Measurements from ENCODE around the gene LCN10.
"Not testable (repeated sequence)": the region's sequence is repeated elsewhere in the genome, so short reads cannot be mapped to it uniquely, and the experiment has no call there.

LCN10 gene

DNA sequence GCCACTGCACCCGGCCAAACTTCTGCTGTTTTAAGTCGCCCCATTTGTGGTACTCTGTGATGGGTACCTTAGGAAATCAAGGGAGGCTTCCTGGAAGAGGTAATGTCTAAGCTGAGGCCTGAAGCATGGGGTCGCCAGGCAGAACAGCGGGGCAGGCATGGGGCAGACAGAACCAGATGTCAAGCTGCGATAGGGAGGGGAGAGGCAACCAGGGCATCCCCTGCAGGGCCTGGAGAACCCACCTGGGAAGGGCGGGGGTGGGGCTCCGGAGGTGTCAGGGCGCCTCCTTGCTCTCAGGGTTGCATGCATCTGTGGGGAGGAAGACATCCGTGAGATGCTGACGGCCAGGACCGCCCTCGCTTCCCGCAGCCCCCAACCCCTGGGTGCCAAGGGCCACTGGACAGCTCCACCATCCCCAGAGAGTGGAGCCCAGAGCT lies 18.8 kb upstream of the LCN10 start:
- Histone ChIP-seq H3K9me3 (no peaks in the 10 kb centered on the region), H3K36me3 (no peaks in the 10 kb centered on the region), H3K27ac (no peak overlapping the region), H3K4me1 (ENCODE audit: control insufficient read depth in 1 of 2, insufficient read depth in 1 of 2, low read depth in 1 of 2, low read length in 1 of 2) (no peaks in the 10 kb centered on the region), H3K4me3 (ENCODE audit: low read depth in 1 of 2, low read length in 1 of 2) (no peak overlapping the region), H3K27me3 (peaks cover 39% of the 10 kb centered on the region)
- TF ChIP-seq, protein P1, sequence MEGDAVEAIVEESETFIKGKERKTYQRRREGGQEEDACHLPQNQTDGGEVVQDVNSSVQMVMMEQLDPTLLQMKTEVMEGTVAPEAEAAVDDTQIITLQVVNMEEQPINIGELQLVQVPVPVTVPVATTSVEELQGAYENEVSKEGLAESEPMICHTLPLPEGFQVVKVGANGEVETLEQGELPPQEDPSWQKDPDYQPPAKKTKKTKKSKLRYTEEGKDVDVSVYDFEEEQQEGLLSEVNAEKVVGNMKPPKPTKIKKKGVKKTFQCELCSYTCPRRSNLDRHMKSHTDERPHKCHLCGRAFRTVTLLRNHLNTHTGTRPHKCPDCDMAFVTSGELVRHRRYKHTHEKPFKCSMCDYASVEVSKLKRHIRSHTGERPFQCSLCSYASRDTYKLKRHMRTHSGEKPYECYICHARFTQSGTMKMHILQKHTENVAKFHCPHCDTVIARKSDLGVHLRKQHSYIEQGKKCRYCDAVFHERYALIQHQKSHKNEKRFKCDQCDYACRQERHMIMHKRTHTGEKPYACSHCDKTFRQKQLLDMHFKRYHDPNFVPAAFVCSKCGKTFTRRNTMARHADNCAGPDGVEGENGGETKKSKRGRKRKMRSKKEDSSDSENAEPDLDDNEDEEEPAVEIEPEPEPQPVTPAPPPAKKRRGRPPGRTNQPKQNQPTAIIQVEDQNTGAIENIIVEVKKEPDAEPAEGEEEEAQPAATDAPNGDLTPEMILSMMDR (IDR thresholded peaks at IDR 0.05) = no peak

DNA sequence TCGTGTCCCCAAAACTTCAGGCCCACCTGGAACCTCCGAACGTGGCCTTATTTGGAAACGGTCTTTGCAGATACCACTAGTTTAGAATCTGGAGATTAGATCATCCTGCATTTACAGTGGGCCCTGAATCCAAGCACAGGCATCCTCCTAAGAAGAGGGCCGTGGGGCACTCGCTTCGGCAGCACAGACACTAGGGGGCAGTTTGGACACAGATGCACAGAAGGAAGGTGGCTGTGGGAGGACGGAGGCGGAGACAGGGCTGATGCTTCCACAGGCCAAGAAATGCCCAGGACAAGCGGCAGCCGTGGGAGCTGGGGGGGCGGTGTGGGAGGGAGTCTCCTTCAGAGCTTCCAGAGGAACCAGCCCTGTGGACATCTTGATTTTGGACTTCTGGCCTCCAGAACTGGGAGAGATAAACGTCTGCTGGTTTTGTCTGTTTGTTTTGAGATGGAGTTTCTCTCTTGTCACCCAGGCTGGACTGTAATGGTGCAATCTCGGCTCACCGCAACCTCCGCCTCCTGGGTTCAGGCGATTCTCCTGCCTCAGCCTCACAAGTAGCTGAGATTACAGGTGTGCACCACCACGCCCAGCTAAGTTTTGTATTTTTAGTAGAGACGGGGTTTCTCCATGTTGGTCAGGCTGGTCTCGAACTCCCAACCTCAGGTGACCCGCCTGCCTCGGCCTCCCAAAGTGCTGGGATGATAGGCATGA lies 18.2 kb upstream of the LCN10 start:
- not testable (repeated sequence) for H3K4me1 ChIP-seq (ENCODE audit: control insufficient read depth in 1 of 2, insufficient read depth in 1 of 2, low read depth in 1 of 2, low read length in 1 of 2); H3K36me3 ChIP-seq; H3K9me3 ChIP-seq; H3K4me3 ChIP-seq (ENCODE audit: low read depth in 1 of 2, low read length in 1 of 2); H3K27ac ChIP-seq
- H3K27me3 ChIP-seq = peaks cover 39% of the 10 kb centered on the region

DNA sequence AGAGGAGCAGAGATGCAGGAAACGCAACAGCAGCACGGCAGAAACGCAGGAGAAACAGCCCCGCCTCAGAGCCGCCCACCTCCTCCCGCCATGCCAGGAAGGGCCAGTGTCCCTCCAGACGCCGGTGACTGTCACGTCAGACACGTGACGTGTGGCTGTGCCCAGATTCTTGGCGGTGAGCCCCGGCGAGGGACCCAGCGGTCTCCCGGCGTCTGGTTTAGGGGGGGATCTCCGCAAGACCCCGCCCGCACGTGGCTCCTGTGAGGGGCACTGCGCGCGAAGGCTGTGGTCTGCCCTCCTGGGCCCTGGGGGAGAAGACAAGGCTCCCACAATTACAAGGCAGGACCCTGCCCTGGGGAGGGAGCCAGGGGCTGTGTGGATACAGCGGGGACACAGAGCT lies 17.7 kb upstream of the LCN10 start:
- H3K27ac ChIP-seq = no peak overlapping the region
- no peaks in the 10 kb centered on the region for H3K4me1 ChIP-seq (ENCODE audit: control insufficient read depth in 1 of 2, insufficient read depth in 1 of 2, low read depth in 1 of 2, low read length in 1 of 2)
- H3K4me3 ChIP-seq (ENCODE audit: low read depth in 1 of 2, low read length in 1 of 2) = no peak overlapping the region
- H3K27me3 ChIP-seq = peaks cover 39% of the 10 kb centered on the region
- TF ChIP-seq, protein P1 (IDR thresholded peaks at IDR 0.05) = no peak
- no peaks in the 10 kb centered on the region for H3K36me3 ChIP-seq
- no peaks in the 10 kb centered on the region for H3K9me3 ChIP-seq

DNA sequence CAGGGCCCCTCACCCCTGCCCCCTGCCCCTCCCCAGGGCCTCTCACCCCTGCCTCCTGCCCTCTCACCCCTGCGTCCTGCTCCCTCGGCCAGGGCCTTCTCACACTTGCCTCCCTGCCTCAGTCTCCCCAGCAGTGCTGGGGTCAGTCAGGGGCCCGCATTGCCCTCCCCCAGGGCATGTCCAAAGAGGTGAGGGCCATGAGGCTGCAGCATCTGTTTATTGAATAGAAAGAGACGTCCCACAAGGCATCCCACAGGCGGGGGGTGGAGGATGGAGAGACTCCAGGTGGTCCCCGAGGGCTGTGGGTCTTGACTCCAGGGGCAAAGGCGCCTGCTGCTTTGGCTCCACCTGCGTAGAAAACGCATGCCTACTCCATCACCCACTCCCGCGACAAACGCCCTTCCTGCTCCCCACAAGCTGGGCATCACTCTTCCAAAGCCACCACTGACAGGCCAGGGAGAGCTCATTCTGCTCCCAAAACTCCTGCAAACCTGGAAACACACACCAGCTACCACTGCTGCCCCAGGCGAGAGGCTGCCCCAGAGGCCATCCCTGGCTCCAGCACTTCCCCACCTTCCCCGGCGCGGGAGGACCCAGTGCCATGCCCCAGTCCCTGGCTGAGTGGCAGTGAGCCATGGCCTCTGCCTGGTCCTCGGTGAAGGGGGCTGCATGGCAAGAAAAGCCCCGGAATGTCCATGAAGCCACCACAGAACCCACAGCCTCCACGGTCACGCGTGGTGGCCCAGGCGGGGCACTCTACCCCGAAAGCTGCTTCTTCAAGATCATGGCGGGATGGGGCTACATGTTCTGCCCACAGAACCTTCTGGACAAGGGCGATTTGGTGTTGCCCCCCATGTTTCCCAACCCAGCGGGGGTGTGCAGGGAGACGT lies 16.9 kb upstream of the LCN10 start:
- H3K27ac ChIP-seq = no peak overlapping the region
- TF ChIP-seq, protein P1 (IDR thresholded peaks at IDR 0.05) = no peak
- H3K4me3 ChIP-seq (ENCODE audit: low read depth in 1 of 2, low read length in 1 of 2) = no peak overlapping the region
- no peaks in the 10 kb centered on the region for H3K4me1 ChIP-seq (ENCODE audit: control insufficient read depth in 1 of 2, insufficient read depth in 1 of 2, low read depth in 1 of 2, low read length in 1 of 2)
- no peaks in the 10 kb centered on the region for H3K9me3 ChIP-seq
- H3K36me3 ChIP-seq = no peaks in the 10 kb centered on the region
- peaks cover 44% of the 10 kb centered on the region for H3K27me3 ChIP-seq

DNA sequence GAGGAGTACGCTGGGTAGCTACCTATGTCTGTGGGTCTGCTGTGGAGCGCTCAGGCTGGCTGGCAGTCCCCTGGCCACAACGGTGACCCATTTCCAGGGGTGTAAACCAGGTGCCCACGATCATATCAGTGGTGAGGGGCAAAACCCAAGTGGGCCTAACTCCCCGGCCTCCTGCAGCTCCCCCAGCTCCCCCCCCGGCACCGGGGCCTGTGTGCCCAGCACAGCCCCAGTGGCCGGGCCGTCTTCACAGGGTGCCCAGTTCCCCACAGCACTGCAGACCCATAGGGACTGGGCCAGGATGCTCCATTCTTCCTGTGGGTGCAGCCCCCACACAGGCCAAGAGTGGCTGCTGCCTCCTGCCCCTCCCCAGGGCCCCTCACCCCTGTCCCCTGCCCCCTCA lies 16.3 kb upstream of the LCN10 start:
- Histone ChIP-seq H3K4me1 (ENCODE audit: control insufficient read depth in 1 of 2, insufficient read depth in 1 of 2, low read depth in 1 of 2, low read length in 1 of 2) (no peaks in the 10 kb centered on the region), H3K36me3 (no peaks in the 10 kb centered on the region), H3K4me3 (ENCODE audit: low read depth in 1 of 2, low read length in 1 of 2) (no peak overlapping the region), H3K27ac (no peak overlapping the region), H3K9me3 (no peaks in the 10 kb centered on the region), H3K27me3 (peaks cover 47% of the 10 kb centered on the region)
- TF ChIP-seq, protein P1 (IDR thresholded peaks at IDR 0.05) = no peak

DNA sequence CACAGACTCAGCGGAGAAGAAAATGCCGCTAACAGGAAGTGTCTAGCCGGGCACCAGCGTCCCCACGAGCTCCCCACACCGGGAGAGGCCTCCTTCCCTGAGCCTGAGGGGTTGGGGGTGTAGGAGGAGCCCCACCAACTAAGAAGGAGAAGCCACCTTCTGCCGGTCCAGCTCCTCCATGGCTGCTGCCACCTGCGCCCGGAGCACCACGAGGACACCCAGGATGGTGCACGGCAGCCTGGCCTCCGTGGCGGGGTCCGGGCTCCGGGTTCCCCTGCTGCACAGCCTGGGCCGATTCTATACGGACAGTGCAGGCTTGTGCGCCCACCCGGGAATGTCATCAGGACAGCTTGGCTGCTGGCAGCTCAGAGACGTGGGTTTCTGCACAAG lies 15.0 kb upstream of the LCN10 start:
- Histone ChIP-seq H3K4me1 (ENCODE audit: control insufficient read depth in 1 of 2, insufficient read depth in 1 of 2, low read depth in 1 of 2, low read length in 1 of 2) (no peaks in the 10 kb centered on the region), H3K36me3 (no peaks in the 10 kb centered on the region), H3K9me3 (no peaks in the 10 kb centered on the region), H3K27me3 (peaks cover 41% of the 10 kb centered on the region), H3K4me3 (ENCODE audit: low read depth in 1 of 2, low read length in 1 of 2) (no peak overlapping the region), H3K27ac (no peak overlapping the region)
- TF ChIP-seq, protein P1 (IDR thresholded peaks at IDR 0.05) = no peak
